Measurements from ENCODE around the gene ZBTB7C.

The ZBTB7C gene

DNA sequence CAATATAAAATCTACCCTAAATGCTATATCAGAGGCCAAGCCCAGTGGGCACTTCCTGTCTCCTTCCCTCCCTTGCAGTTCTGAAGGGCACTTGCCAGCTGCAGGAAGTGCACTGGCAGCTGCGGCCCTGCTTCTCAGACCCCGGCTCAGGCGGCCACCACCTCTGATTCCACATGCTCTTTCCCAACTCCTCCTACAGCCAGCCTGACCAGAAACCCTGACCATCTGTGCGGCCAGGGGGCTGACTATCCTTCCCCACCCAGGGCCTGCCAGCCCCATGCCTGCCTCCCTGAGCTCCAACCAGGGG, 88.6 kb downstream of the ZBTB7C start:
- DNase-seq: no peak

DNA sequence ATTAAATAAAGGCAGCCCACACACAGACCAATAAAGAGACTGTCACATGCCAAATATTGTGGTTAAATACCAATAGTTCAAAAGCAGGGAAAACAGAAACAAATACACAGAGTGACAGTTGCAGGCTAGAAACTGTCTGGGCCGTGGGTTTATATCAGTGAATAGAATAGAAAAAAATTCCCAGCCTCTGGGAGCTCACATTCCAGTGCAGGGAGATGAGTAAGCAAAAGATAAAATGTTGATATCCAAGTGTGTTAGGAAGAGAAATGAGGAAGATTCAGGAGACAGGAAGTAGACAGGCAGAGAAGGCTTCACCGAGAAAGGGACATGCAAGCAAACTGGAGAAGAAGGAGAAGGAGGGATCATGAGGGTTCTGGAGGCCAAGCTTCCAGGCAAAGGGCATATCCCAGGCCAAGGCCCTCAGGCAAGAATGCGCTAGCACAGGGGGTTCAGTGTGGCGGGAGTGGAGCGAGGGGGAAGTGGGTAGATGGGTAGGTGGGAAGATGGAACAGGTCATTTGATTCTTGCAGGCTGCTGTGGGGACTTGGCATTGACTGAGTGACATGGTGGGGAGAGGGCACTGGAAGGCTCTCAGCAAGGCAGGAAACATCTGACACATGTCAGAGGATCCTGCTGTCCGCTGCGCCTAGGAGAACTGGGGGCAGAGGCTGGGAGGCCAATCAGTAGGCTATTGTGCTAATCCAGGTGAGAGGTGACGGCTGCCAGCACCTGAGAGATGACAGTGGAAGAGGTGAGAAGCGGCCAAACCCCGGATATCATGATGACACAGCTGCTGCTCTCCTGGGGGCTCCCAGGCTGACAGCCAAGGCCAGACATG, 89.2 kb downstream of the ZBTB7C start:
- peak in 1 of 2 donors; percentile 5 for DNase-seq

DNA sequence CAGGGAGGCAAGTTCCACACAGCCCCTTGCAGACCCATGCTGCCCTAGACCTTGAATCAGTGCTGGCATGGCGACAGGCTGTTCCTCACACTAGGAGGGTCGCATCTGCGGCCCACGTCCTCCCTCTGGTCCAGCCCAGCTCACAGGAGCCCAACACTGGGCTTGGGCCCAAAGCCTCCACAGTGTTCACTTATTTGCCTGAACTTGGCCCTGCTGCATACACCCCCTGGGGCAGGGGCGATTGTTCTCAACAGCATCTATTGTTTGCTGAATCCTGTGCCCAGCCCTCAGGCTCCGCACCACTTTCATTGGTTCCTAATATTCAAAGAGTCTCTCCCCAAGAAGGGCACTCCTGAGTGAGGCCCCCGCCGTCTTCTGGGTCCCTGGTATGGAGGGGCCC, 90.7 kb downstream of the ZBTB7C start:
- no peak for DNase-seq

DNA sequence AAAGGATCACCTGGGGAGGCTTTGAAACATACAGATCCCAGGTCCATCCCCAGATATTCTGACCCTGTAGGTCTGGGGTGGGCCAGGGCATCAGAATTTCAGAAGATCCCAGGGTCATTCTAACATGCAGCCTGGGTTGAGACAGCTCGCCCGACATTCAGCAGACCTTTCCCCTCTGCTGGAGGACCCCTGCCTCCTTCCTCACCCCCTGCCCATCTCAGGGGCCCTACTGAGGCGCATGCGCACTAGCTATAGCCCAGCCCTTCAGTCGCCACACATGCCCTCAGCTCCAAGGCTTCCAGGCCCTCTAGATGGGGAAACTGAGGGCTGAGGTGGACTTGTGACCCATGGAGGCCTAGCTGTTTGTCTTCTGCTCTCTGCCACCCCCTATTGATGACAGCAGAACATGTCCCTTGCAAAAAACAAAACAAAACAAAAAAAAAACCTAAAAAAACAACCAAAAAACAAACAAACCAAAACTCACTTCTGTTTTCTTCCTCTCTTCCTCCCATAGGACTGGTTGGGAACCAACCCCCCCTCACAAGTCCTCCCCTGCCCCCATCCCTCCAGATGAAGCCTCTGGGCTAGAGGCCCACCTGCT, 91.3 kb downstream of the ZBTB7C start:
- DNase-seq: no peak

DNA sequence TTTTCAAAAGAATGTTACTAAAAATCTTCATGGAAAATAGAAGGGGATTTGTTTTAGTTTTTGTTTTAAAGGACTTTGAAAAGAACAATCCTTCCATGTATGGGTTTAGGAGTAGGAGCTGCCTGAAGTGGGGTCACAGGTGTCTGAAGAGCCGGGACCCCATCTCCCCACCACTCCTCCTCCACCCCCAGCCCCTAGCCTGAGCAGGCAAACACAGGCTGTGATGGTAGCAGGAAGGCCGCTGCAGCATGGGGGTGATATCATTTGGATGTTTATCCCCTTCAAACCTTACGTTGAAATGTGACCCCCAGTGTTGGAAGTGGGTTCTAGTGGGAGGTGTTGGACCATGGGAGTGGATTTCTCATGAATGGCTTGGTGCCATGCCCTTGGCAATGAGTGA, 93.0 kb downstream of the ZBTB7C start:
- DNase-seq: no peak

DNA sequence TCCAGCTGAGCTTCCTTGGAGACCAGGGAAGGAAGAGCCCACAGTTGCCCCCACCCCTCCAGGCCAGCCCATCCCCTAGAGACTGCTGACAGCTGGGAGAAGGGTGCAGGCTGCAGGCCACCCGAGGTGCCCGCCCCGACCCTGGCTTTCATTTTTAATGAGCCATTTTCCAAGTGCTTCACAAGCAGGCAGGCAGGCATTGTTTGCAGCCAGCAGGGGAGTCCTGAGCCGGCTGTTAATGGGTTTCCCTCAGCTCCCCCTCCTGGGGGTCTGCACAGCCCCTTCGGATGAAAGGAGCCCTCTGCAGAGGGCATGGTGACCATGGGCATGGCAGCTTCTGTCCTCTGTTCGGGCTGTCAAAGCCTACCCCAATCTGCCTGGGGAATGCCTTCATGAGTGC, 94.5 kb downstream of the ZBTB7C start:
- DNase-seq: no peak

DNA sequence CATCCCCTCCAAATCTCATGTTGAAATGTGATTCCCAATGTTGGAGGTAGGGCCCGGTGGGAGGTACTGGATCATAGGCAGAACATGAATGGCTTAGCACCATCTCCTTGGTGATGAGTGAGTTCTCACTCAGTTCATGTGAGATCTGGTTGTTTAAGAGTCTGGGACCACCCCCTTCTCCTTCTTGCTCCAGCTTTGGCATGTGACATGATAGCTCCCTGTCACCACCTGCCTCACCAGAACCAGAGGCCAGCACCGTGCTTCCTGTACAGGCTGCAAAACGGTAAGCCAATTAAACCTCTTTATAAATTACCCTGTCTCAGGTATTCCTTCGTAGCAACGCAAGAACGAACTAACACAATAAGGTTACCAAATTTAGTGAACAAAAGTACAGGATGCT, 95.4 kb downstream of the ZBTB7C start:
- no peak for DNase-seq

DNA sequence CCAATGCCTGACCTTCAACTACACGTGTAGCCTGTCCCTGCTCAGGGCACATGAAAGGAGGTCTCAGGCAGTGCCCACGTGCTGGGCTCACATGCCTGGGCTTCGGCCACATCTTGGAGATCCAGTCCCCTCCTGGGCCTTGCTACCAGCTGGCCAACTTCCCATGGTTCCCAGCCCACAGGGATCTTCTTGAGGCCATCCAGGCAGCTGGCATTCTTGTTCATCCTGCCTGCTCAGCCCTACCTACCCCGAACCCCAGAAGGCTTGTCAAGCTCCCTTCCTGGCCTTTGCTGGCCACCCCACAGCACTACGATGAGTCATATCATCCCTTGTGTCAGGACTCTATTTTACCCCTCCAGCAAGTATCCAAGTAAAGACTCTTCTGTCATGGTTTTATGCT, 97.1 kb downstream of the ZBTB7C start:
- DNase-seq: no peak

DNA sequence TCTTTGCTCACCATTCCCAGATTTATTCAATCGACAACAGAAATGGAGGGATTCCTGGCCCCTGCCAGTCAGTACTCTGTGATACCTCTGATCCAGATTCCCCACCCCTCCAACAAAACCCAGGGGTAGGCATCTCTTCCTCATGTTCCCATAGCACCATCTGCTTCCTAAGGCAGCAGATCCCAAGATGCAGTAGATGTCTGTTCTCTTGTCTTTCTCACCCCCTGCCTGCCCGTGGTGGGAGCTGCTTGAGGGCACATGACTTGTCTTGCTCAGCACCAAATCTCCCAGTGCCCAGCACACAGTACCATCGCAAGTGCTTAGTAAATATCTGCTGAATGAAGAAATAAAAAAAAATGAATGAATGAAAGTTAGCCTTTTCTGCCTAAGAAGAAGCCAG, 98.2 kb downstream of the ZBTB7C start:
- no peak for DNase-seq

DNA sequence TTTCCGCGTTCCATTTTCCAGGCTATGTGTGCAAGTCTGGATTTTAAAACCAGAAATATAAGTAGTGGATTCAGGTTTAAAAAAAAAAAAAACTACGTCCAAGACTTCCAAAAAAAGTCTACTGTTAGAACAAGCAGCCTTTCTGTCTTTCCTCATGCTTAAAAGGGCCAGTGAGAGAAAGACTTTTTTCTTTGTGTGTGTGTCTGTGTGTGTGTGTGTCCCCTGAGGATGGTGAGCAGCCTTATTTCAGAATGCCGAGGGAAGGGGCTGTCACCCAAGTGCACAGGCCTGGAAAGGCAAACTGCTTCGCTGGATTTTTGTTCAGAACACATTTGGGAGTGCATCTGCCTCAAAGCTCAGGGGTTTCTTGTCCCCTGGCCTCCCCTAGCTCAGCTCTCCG, 98.8 kb downstream of the ZBTB7C start:
- DNase-seq: no peak

DNA sequence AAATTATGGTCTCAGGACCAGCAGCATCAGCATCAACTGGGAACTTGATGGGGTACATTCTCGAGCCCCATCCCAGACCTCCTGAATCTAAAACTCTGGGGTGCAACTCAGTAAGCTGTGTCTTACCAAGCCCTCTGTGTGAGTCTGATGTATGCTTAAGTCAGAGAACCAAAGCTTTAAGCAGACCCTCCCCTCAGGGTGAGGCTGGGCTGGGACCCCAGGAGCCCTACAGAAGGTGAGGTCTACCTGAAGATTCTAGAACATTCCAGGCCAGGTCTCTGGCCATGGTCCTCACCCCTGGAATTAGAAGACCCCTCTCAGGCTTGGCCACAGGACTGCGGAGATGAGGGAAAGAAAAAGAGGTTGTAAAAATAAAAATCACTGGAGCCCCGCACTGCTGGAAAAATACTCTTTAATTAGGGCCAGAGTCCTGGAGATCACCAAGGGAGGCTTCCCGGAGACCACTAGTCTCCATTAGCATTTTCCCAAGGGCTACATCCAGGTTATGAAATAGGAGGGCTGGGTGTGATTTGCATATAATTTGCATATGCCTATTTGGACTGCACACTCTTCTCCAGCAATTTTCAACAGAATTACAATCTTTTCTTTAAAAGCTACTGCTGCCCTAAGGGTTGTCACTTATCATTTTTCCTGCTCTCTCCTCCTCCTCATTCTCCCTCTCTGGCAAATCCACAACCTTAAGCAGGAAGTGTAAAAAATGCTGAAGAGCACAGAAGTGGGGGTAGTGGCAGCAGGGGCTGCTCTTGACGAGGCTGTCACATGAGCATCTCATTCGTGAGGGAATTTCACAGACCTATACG, 100.2 kb downstream of the ZBTB7C start:
- DNase-seq: no peak

DNA sequence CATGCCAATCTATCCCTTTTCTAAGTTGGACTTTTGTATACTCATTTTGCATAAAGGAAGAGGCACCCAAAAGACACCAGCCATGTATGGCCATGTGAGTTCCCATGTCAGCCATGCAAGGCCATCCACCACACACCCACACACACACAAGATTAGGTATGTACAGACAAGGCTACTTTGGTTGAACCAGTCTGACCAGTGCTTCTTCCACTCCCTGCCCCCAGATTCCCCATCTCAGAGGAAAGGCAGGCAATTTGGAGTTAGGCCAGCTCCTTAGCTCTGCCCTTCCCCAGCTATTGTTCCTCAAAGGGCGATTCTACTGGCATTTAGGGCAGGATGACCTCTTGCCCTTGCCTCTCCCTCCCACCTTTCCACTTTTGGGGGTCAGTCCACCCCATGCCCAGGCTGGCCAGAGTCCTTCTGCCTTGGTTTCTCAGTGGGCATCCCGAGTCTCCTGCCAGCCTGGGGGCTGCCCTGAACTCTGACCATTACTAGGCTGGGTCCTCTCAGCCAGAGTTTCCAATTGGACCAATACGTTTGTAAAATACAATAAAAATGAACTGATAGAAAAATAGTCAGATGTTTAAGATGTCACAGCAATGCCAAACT, 101.1 kb downstream of the ZBTB7C start:
- no peak for DNase-seq

DNA sequence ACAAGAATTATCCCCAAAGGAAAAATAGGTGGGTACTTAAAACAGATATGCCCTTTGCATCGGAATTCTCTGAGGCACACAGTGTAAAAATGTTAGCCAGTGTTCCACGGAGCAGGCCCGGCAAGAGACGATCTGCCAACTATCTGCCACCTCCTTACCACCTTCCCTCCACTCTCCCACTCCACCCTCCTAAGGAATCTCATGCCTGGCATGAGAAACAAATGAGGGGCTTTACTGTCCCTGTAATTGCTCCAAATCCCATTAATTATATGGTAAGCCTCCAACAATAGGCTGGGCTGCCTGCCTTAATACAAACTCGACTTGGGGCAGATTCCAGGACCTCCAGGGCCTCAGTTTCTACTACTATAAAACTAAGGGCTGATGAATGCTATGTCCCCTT, 102.3 kb downstream of the ZBTB7C start:
- no peak for DNase-seq

DNA sequence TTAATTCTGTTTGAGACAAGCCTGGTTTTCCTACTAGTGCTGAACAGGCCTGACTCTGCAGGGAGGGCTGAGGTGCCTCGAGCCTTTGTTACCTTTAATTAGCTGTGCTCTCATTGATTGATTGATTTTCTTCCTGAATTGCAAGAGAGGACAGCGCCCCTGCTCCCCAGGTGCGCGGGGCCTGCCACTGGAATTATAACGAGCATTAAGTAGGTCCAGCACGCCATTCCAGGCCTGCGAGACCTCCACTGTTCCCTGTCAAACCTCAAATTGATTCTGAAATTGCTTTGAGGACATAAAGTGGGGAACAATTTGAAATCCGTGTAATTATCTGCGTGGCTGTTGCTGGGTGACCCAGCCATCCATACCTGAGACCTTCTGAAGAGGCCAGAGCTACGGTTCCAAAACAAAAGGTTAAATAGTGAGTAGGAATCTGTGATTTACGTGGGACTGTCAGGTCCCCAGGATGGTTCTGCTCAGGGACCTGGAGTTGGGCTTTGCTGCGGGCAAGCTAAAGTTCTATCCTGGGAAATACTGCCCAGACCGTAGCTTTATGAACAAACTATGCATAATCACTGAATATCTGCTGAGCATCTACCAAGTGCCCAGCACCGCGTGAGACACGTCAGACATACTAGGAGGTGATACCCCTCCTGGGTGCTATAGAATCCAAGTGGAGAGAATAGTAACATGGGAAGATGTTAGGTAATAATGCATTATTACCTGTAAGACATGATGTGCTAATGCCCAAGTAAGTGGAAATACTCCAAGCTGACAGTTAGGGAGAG, 104.1 kb downstream of the ZBTB7C start:
- DNase-seq: no peak

DNA sequence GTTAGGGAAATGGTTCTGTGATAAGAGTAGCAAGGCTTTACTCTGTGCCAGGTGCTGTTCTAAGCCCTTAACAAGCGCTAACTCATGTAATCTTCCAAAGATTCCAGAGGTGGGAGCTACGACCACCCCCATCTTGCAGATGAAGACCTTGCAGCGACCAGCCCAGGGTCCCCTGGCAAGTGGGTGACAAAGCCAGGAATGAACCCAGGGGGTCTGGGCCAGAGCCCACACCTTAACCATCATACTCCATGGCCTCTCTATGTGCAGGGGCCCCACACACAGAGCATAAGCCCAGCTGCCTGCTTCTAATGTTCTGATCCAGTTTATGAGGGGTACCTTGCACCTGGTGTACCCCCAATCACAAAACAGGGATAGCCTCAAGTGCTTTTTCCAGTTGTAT, 105.3 kb downstream of the ZBTB7C start:
- no peak for DNase-seq

DNA sequence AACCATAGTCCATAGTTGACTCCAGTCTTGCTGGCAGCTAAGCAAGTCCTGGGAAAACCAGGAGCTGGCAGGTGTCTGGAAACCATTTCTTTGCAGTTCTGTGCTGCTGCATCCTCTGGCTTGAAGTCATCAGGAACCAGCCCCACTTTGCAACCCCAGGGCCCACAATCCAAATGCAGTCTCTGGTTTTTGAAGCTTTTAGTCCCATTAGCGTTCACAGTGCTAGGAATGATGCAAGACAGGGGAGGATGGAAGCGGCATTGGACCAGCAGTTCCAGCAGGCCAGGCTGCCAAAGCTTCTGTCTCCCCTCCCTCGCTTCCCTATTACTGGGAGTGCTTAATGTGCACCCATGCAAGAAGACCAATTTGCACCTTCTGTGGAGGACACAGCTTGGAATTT, 106.4 kb downstream of the ZBTB7C start:
- no peak for DNase-seq

DNA sequence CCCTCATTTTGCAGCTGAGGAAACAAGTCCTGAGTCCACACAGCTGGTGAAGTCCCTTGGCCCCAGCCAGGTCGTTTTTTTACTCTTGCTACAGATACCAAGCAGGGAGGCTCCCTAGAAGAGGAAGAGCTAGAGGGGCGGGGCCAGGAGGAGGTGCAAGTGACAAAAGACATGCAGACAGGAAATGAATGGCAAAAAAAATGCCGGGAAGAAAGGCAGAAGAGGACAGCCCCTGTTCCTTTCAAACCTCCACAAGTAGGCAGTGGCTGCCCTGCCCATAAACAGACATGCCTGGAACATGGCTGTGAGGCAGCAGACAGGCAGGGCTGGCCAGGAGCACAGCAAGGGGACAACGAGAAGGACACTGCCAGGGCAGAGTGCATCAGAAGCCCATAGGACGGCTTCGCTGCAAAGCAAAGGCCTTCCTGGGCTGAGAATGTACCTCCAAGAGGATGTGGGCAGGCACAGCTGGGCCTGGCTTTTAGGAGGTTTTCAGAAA, 108.7 kb downstream of the ZBTB7C start:
- peak; percentile 62 to 66 for DNase-seq

DNA sequence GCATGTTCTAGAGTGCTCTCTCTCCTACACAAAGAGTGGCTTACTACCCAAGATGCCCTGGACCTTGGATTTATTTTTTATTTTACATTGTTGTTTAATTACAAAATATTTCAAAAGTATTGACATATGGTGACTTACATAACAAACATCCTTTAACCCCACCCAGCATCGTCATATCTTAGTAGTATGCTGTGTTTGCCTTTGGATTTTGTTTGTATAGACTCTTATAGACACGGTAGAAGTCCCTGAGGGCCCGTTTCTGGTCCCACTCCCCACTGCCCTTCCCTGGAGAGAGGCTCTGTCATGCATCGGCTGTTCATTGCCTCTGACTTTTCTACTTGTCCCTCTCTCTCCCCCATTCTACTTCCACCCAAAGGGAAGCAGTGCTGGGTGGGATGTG, 112.0 kb downstream of the ZBTB7C start:
- no peak for DNase-seq

DNA sequence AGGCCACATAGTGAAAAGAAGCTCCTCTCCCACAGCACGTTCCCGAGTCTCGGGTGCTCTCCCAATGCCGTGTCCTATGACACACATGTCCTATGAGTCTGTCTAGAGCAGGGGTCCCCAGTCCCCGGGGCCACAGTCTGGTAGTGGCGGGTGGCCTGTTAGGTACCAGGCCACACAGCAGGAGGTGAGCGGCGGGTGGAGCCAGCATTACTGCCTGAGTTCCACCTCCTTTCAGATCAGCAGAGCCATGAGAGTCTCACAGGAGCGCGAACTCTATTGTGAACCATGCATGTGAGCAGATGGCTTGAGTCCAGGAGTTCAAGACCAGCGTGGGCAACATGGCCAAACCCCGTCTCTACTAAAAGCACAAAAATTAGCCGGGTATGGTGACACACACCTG, 112.6 kb downstream of the ZBTB7C start:
- DNase-seq: no peak

DNA sequence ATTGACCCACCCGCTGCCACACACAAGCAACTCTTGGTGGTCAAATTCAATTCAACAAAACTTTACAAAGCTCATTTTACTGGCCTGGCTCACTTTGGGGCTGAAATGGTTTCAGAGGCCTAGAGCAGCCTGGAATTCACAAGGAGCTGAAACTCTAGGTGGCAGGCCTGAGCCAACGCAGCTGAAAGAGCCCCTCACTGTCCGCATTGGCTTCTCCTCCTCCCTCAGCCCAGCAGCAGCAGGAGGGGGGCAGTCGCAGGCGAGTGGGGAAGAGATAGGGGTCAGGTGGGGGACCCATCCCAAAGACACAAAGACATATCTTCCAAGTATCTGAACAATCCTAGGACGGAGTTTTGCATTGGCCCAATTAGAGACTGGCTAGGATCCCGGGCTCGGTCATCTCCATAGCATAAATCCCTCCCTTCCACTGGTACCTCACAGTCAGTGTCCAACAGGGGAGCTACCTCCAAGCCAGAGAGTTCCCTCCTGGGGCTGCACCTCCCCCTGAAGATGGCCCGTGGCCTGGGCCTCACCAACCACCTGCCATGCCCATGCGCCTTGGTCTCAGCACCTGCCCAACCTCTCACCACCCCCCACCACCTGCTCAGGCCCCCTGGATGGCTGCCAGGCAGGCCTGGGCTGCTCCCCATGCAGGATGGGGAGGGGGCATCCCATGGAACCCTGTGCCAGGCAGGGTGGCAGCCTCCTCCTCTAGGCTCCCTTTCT, 113.4 kb downstream of the ZBTB7C start:
- DNase-seq: no peak

DNA sequence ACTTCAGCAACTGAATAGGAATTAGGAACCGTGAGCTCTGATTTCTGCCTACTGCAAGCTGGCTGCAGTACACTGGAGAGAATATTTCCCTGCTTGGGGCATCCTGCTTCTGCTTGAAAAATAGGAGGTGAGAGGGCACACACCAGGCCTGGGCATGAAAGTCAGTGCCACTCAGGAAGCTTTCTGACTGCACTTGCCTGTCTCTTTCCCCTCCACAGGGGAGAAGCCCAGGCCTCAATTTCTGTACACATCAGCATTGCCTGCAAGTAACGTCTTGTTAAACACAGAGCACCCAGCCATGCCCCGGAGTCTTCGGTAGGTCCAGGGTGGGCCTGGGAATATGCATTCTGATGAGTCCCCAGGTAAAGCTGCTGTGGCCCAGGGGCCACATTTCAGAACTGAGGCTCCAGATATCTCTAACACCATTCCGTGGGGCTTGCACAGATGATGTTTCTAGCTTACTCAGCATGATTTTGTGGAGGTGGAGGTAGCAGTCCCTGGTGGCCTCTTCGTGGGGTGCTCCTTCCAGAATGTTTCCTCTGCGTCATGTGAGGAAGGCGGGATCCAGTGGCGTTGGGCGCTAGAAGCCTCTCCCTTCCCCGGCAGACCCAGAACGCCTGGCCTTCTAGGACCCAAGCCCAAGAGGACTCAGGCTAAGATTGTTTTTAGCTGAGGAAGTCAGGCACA, 114.1 kb downstream of the ZBTB7C start:
- no peak for DNase-seq

All from inflammatory macrophage treated with lipopolysaccharide for 1 hour (primary cell).